ENCODE results near the gene CD247.

DNA sequence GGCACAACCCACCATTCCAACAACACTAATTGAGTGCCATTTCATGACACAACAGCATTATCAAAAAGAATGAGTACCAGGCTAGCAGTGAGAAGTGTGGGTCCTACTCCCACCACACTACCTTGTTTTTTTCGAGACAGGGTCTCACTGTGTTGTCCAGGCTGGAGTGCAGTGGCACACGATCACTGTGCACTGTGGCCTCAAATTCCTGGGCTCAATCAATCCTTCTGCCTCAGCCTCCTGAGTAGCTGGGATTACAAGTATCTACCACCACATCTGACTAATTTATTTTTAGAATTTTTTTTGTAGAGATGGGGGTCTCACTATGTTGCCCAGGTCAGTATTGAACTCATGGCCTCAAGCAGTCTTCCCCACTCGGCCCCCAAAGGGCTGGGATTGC lies 30.7 kb downstream of the CD247 start:
- TF ChIP-seq, protein P1, sequence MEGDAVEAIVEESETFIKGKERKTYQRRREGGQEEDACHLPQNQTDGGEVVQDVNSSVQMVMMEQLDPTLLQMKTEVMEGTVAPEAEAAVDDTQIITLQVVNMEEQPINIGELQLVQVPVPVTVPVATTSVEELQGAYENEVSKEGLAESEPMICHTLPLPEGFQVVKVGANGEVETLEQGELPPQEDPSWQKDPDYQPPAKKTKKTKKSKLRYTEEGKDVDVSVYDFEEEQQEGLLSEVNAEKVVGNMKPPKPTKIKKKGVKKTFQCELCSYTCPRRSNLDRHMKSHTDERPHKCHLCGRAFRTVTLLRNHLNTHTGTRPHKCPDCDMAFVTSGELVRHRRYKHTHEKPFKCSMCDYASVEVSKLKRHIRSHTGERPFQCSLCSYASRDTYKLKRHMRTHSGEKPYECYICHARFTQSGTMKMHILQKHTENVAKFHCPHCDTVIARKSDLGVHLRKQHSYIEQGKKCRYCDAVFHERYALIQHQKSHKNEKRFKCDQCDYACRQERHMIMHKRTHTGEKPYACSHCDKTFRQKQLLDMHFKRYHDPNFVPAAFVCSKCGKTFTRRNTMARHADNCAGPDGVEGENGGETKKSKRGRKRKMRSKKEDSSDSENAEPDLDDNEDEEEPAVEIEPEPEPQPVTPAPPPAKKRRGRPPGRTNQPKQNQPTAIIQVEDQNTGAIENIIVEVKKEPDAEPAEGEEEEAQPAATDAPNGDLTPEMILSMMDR (conservative IDR thresholded peaks at IDR 0.05; ENCODE audit: low read depth, low read length) = no peak
- TF ChIP-seq POLR2A (IDR thresholded peaks at IDR 0.05; ENCODE audit: low read depth, low read length) (no peak), BHLHE40 (IDR thresholded peaks at IDR 0.05; ENCODE audit: low read depth, low read length) (no peak), MXI1 (IDR thresholded peaks at IDR 0.05; ENCODE audit: borderline replicate concordance, low read depth, low read length) (no peak), CEBPB (IDR thresholded peaks at IDR 0.05; ENCODE audit: low read depth, low read length) (no peak), MAFK (IDR thresholded peaks at IDR 0.05; ENCODE audit: low read depth, low read length) (no peak), CHD1 (IDR thresholded peaks at IDR 0.05; ENCODE audit: low read depth, low read length) (no peak), SMC3 (IDR thresholded peaks at IDR 0.05; ENCODE audit: low read depth, low read length) (no peak), RAD21 (IDR thresholded peaks at IDR 0.05; ENCODE audit: low read length) (no peak), MAZ (IDR thresholded peaks at IDR 0.05; ENCODE audit: borderline replicate concordance, low read depth, low read length) (no peak), RFX5 (IDR thresholded peaks at IDR 0.05; ENCODE audit: low read depth, low read length) (no peak), RCOR1 (IDR thresholded peaks at IDR 0.05; ENCODE audit: insufficient replicate concordance, low read length) (no peak), FOS (IDR thresholded peaks at IDR 0.05; ENCODE audit: low read depth, low read length) (no peak)
- TF ChIP-seq, protein P2, sequence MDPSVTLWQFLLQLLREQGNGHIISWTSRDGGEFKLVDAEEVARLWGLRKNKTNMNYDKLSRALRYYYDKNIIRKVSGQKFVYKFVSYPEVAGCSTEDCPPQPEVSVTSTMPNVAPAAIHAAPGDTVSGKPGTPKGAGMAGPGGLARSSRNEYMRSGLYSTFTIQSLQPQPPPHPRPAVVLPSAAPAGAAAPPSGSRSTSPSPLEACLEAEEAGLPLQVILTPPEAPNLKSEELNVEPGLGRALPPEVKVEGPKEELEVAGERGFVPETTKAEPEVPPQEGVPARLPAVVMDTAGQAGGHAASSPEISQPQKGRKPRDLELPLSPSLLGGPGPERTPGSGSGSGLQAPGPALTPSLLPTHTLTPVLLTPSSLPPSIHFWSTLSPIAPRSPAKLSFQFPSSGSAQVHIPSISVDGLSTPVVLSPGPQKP (IDR thresholded peaks at IDR 0.05; ENCODE audit: borderline replicate concordance, low read depth, low read length) = no peak
